Liver (tissue), 9 donors: Measurements from ENCODE around the gene PODN. TPM values are rescaled to one million over a fixed set of nuclear protein-coding genes. Genes with fewer than 3 reads are reported as not detected.

Experiments
- DNase-seq: peaks from one replicate; pipeline ENCODE4 v3.0.0-alpha.2; 2017; ENCODE audit warnings: low spot score
- H3K27ac ChIP-seq, 2 donors: one replicate each; pipeline ENCODE4 v1.7.0; 2013; ENCODE audit warnings: inconsistent platforms in 2 of 2, low read length in 2 of 2, control low read depth in 1 of 2, low read depth in 1 of 2, mild to moderate bottlenecking in 1 of 2
- H3K27me3 ChIP-seq, 4 donors: one replicate each; pipeline versions ENCODE4 v1.6.1 to v1.7.0; 2013; ENCODE audit warnings: low read length in 3 of 4, inconsistent platforms in 1 of 4, mild to moderate bottlenecking in 1 of 4, moderate library complexity in 1 of 4; ENCODE audit not compliant: control insufficient read depth in 4 of 4, insufficient read depth in 4 of 4
- H3K36me3 ChIP-seq, 4 donors: one replicate each; pipeline versions ENCODE4 v1.6.1 to v1.7.0; 2013; ENCODE audit warnings: low read length in 3 of 4, mild to moderate bottlenecking in 3 of 4, low read depth in 1 of 4, moderate library complexity in 1 of 4; ENCODE audit not compliant: control insufficient read depth in 4 of 4, insufficient read depth in 3 of 4
- H3K4me1 ChIP-seq, 4 donors: one replicate each; pipeline versions ENCODE4 v1.6.1 to v1.7.0; 2013; ENCODE audit warnings: low read length in 3 of 4, mild to moderate bottlenecking in 3 of 4, moderate library complexity in 1 of 4; ENCODE audit not compliant: control insufficient read depth in 4 of 4, insufficient read depth in 4 of 4
- H3K4me3 ChIP-seq, 3 donors: one replicate each; pipeline versions ENCODE4 v1.6.1 to v1.7.0; 2013; ENCODE audit warnings: low read length in 3 of 3, control low read depth in 1 of 3, low read depth in 1 of 3, mild to moderate bottlenecking in 1 of 3
- H3K9ac ChIP-seq, 2 donors: one replicate each; pipeline ENCODE4 v1.7.0; 2013; ENCODE audit warnings: low read length in 2 of 2, mild to moderate bottlenecking in 2 of 2, moderate library complexity in 2 of 2, control low read depth in 1 of 2, low read depth in 1 of 2
- H3K9me3 ChIP-seq, 4 donors: one replicate each; pipeline versions ENCODE4 v1.6.1 to v1.7.0; 2013; ENCODE audit warnings: low read length in 3 of 4; ENCODE audit not compliant: control insufficient read depth in 4 of 4
- GABPA ChIP-seq, 2 donors: IDR thresholded peaks in 1 of 2; conservative IDR thresholded peaks in 1 of 2; 2 replicates each; pipeline ENCODE4 v1.6.1; 2016; ENCODE audit warnings: antibody characterized with exemption in 2 of 2, mild to moderate bottlenecking in 1 of 2, moderate library complexity in 1 of 2
- HNF4G ChIP-seq: IDR thresholded peaks from 2 replicates; pipeline ENCODE4 v1.6.1; 2016; ENCODE audit warnings: antibody characterized with exemption
- NR2F2 ChIP-seq: IDR thresholded peaks from 2 replicates; pipeline ENCODE4 v1.6.1; 2016; ENCODE audit warnings: antibody characterized with exemption
- SP1 ChIP-seq: IDR thresholded peaks from 2 replicates; pipeline ENCODE4 v1.6.1; 2018; ENCODE audit warnings: antibody characterized with exemption, mild to moderate bottlenecking
- TAF1 ChIP-seq: conservative IDR thresholded peaks from 2 replicates; pipeline ENCODE4 v1.6.1; 2016; ENCODE audit warnings: antibody characterized with exemption, mild to moderate bottlenecking
- WGBS: extraction: QIAGEN DNeasy Blood & Tissue Kit; methylation state at CpG from one replicate; pipeline ENCODE4 v1.1.7; 2013; 5-methylcytosine and 5-hydroxymethylcytosine counted together
- polyA plus RNA-seq, 2 donors: library from polyadenylated mRNA; stranded (reverse) in 1 of 2; unstranded in 1 of 2; fragments of 200-250 nt in 1 of 2; fragments of >200 nt in 1 of 2; fragmentation: Nextera tagmentation in 1 of 2; extraction: Ambion mirVana in 1 of 2; gene quantifications; one replicate each; pipeline versions ENCODE4 v1.2.1 to v1.2.3, GENCODE V29; 2013 to 2015
- total RNA-seq, 2 donors: library from RNA; depleted of rRNA; stranded (reverse); fragments of >200 nt; gene quantifications; one replicate each; pipeline ENCODE4 v1.2.3, GENCODE V29; 2014
- TF ChIP-seq, protein P1 (sequence below): IDR thresholded peaks from 2 replicates; pipeline ENCODE4 v1.6.1; 2016; ENCODE audit warnings: antibody characterized with exemption
- TF ChIP-seq, protein P2 (sequence below): fragments of 150-350 bp; IDR thresholded peaks from 2 replicates; pipeline ENCODE4 v1.5.1; 2017; ENCODE audit warnings: improper control_type of control experiment, low read depth, low read length; ENCODE audit not compliant: missing input control
- TF ChIP-seq, protein P3 (sequence below): IDR thresholded peaks from 2 replicates; pipeline ENCODE4 v1.6.1; 2016; ENCODE audit warnings: antibody characterized with exemption
- TF ChIP-seq, protein P4 (sequence below): IDR thresholded peaks from 2 replicates; pipeline ENCODE4 v1.6.1; 2016; ENCODE audit warnings: antibody characterized with exemption, mild to moderate bottlenecking
- TF ChIP-seq, protein P5 (sequence below): IDR thresholded peaks from 2 replicates; pipeline ENCODE4 v1.6.1; 2016; ENCODE audit warnings: antibody characterized with exemption
- donor health status: healthy.
- donor health status: healthy.
- donor health status: healthy.
- donor health status: healthy.
- donor health status: healthy.

PODN gene
- total and polyA plus RNA-seq, 4 donors: 1.9 to 10.8 (median 6.3) TPM

DNA sequence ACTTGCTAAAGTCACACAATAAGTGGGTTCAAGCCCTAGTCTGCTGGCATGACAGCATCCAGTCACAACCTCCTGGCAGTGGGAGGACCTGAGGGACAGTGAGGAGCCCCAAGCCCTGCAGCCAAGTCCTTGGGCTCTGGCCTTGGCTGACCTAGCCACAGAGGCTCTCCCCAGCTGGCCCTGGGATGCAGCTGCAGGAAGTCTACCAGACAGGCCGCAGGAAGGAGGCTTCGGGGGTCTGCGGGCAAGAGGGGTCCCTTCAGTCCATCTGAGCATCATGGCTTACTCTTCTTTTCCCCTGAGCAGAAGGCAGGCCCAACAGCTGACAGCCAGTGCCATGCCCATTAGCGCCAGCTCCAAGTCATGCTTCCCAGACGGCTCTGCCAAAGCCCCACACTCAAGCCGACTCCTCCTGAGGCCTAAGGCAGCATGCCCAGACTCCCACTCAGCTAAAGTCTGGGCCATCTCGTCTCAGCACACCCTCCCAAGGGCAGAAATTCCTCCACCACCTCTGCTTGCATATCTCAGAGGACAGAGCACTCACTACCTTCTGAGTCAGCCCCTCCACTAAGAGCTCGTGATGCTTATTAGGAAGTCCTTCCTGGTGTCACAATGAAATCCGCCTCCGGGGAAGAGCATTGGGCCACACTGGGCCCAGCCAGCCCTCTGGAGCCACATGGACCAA is 60.3 kb downstream of the PODN start (continued):
- TF ChIP-seq HNF4G (no peak), TAF1 (no peak)

DNA sequence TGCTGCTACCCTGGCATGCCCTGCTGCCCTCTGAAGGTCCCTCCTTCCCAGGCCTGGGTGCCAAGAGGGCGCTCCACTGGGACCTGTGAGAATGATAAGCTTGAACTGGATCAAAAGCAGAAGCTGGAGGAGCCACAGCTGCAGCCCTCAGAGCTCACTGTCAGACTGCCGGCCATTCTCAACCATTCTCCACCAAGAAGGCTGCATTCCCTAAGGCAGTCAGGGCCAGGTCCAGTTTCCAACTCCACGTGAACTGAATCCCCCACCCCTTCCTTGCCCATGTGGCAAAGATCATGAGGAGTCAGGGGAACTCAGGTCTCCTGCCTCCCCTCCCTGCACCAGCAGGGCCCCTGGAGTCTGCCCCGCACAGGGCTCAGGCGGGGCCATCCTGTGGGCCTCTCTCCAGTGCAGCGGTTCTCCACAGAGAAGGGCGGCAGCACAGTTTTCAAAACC is 61.0 kb downstream of the PODN start:
- no peak overlapping the region for H3K9ac ChIP-seq
- no peak for DNase-seq
- peaks cover 0 to 1% (median 0%) of the 10 kb centered on the region in 4 donors for H3K4me1 ChIP-seq

More for the DNA sequence above, 61.0 kb downstream of the PODN start:
- 92% methylated on average over 7 of the region's 7 CpGs for WGBS
- H3K27me3 ChIP-seq: no peaks in the 10 kb centered on the region
- no peak overlapping the region for H3K4me3 ChIP-seq
- no peaks in the 10 kb centered on the region for H3K36me3 ChIP-seq
- H3K27ac ChIP-seq: peak overlapping the region in 1 of 2 donors; percentile 25
- no peaks in the 10 kb centered on the region for H3K9me3 ChIP-seq
- TF ChIP-seq GABPA (IDR thresholded peaks at IDR 0.05 in 1 of 2, conservative IDR thresholded peaks at IDR 0.05 in 1 of 2) (no peak), NR2F2 (no peak), SP1 (no peak)
- TF ChIP-seq, protein P1, sequence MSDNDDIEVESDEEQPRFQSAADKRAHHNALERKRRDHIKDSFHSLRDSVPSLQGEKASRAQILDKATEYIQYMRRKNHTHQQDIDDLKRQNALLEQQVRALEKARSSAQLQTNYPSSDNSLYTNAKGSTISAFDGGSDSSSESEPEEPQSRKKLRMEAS: no peak
- TF ChIP-seq, protein P2, sequence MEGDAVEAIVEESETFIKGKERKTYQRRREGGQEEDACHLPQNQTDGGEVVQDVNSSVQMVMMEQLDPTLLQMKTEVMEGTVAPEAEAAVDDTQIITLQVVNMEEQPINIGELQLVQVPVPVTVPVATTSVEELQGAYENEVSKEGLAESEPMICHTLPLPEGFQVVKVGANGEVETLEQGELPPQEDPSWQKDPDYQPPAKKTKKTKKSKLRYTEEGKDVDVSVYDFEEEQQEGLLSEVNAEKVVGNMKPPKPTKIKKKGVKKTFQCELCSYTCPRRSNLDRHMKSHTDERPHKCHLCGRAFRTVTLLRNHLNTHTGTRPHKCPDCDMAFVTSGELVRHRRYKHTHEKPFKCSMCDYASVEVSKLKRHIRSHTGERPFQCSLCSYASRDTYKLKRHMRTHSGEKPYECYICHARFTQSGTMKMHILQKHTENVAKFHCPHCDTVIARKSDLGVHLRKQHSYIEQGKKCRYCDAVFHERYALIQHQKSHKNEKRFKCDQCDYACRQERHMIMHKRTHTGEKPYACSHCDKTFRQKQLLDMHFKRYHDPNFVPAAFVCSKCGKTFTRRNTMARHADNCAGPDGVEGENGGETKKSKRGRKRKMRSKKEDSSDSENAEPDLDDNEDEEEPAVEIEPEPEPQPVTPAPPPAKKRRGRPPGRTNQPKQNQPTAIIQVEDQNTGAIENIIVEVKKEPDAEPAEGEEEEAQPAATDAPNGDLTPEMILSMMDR: no peak
- TF ChIP-seq, protein P3, sequence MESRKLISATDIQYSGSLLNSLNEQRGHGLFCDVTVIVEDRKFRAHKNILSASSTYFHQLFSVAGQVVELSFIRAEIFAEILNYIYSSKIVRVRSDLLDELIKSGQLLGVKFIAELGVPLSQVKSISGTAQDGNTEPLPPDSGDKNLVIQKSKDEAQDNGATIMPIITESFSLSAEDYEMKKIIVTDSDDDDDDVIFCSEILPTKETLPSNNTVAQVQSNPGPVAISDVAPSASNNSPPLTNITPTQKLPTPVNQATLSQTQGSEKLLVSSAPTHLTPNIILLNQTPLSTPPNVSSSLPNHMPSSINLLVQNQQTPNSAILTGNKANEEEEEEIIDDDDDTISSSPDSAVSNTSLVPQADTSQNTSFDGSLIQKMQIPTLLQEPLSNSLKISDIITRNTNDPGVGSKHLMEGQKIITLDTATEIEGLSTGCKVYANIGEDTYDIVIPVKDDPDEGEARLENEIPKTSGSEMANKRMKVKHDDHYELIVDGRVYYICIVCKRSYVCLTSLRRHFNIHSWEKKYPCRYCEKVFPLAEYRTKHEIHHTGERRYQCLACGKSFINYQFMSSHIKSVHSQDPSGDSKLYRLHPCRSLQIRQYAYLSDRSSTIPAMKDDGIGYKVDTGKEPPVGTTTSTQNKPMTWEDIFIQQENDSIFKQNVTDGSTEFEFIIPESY: no peak
- TF ChIP-seq, protein P4, sequence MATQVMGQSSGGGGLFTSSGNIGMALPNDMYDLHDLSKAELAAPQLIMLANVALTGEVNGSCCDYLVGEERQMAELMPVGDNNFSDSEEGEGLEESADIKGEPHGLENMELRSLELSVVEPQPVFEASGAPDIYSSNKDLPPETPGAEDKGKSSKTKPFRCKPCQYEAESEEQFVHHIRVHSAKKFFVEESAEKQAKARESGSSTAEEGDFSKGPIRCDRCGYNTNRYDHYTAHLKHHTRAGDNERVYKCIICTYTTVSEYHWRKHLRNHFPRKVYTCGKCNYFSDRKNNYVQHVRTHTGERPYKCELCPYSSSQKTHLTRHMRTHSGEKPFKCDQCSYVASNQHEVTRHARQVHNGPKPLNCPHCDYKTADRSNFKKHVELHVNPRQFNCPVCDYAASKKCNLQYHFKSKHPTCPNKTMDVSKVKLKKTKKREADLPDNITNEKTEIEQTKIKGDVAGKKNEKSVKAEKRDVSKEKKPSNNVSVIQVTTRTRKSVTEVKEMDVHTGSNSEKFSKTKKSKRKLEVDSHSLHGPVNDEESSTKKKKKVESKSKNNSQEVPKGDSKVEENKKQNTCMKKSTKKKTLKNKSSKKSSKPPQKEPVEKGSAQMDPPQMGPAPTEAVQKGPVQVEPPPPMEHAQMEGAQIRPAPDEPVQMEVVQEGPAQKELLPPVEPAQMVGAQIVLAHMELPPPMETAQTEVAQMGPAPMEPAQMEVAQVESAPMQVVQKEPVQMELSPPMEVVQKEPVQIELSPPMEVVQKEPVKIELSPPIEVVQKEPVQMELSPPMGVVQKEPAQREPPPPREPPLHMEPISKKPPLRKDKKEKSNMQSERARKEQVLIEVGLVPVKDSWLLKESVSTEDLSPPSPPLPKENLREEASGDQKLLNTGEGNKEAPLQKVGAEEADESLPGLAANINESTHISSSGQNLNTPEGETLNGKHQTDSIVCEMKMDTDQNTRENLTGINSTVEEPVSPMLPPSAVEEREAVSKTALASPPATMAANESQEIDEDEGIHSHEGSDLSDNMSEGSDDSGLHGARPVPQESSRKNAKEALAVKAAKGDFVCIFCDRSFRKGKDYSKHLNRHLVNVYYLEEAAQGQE: no peak
- TF ChIP-seq, protein P5, sequence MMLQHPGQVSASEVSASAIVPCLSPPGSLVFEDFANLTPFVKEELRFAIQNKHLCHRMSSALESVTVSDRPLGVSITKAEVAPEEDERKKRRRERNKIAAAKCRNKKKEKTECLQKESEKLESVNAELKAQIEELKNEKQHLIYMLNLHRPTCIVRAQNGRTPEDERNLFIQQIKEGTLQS: no peak
